SU-DHL-6 (cell line): ENCODE data around the gene DGKB.

Source experiments
- EZH2phosphoT487 ChIP-seq: fragments of 200-600 bp; sonication (generic), shearing (Covaris generic); conservative IDR thresholded peaks from 2 replicates; pipeline ENCODE4 v1.6.1; 2018; ENCODE audit warnings: mild to moderate bottlenecking, antibody characterized with exemption, low read length, moderate library complexity, mixed read lengths
- TF ChIP-seq, protein P1 (sequence below): fragments of 200-600 bp; sonication (generic); IDR thresholded peaks from one replicate; pipeline ENCODE4 v1.5.1; 2017; ENCODE audit warnings: antibody characterized with exemption, mild to moderate bottlenecking, low read length, moderate library complexity; ENCODE audit not compliant: insufficient read depth, poor library complexity, severe bottlenecking

DNA sequence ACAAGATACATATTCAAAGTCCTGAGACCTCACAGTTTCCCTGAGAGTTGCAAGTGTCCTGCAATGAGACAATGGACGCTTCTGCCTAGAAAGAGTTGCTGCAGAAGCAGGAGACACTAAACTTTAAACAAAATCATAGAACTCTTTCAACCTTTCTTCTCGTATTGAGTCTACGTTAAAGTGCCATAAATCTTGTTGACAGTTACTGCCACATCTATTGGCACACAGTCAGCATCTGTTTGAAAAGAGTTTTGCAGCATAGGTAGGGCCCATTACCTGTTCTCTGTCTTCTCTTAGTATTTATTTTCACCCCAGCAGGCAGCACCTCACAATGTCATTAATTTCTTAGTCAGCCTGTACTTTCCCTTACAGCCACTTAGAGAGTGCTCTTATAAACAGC, 577.8 kb downstream of the DGKB start:
- no peak for TF ChIP-seq EZH2phosphoT487
- TF ChIP-seq, protein P1, sequence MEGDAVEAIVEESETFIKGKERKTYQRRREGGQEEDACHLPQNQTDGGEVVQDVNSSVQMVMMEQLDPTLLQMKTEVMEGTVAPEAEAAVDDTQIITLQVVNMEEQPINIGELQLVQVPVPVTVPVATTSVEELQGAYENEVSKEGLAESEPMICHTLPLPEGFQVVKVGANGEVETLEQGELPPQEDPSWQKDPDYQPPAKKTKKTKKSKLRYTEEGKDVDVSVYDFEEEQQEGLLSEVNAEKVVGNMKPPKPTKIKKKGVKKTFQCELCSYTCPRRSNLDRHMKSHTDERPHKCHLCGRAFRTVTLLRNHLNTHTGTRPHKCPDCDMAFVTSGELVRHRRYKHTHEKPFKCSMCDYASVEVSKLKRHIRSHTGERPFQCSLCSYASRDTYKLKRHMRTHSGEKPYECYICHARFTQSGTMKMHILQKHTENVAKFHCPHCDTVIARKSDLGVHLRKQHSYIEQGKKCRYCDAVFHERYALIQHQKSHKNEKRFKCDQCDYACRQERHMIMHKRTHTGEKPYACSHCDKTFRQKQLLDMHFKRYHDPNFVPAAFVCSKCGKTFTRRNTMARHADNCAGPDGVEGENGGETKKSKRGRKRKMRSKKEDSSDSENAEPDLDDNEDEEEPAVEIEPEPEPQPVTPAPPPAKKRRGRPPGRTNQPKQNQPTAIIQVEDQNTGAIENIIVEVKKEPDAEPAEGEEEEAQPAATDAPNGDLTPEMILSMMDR = no peak
